Measurements from ENCODE around the gene ASB10. TPM values are rescaled to one million over a fixed set of nuclear protein-coding genes. Genes with fewer than 3 reads are reported as not detected.

The ASB10 gene, protein sequence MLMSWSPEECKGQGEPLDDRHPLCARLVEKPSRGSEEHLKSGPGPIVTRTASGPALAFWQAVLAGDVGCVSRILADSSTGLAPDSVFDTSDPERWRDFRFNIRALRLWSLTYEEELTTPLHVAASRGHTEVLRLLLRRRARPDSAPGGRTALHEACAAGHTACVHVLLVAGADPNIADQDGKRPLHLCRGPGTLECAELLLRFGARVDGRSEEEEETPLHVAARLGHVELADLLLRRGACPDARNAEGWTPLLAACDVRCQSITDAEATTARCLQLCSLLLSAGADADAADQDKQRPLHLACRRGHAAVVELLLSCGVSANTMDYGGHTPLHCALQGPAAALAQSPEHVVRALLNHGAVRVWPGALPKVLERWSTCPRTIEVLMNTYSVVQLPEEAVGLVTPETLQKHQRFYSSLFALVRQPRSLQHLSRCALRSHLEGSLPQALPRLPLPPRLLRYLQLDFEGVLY
- total RNA-seq (2022; extraction: Qiagen RNA extraction; ENCODE audit: low read depth), result not detected in 5 replicates

GRCh38 chr7:151186640-151187408, at the start of gene ASB10:
TSS of gene ASB10 (minus strand) at chr7:151187250. CDS start at chr7:151187130, 120 bp downstream.

GRCh38 chr7:151232091-151232916, 45.3 kb upstream of the ASB10 start, which contains the start of gene CHPF2:
TSS of gene CHPF2 (plus strand) at chr7:151232483. CDS start at chr7:151234012, 1,529 bp downstream.

GRCh38 chr7:151226875-151227782, 40.1 kb upstream of the ASB10 start, which contains the start of gene ABCF2:
TSS of gene ABCF2 (minus strand) at chr7:151227205. CDS start at chr7:151226458, 747 bp downstream.

DNA sequence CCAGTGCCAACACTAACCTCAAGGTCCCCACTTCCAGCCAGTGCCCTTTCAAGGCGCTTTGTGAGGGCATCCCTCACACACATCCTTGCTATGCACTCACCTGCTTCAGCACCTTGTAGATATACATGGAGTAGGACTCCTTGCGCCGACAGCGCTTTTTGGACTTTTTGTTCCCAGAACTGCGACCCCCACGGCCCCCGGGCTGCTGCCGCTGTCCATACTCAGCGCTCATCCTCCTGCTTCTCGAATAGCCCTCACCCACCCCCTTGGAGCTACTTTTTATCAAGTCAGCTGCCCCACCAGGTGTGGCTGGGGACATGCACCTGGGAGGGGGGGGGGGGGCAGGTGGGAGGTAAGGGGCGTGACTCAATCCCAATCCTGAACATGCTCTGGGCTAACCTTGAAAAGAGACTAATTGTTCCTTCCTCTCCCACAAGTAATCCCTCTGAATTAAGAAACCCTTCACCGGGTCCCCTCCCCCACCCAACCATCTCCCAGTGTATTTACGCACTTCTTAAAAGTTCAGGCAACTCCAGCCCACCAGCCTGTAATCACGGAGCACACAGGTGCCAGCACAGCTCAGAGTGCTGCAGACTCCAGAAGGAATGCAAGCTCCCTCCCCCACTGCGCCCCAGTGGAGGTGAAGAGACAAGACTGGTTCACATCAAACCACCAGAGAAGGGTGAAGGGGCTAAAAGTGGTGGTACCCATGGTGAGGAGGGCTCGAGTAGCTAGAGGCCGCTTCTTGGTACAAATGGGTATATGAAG, 23.2 kb upstream of the ASB10 start, which contains the start of gene H2BK1:
H2BK1 (minus strand) TSS at position 402 of the 768 bp plus-strand sequence; CDS start at position 232, 170 bp downstream.

DNA sequence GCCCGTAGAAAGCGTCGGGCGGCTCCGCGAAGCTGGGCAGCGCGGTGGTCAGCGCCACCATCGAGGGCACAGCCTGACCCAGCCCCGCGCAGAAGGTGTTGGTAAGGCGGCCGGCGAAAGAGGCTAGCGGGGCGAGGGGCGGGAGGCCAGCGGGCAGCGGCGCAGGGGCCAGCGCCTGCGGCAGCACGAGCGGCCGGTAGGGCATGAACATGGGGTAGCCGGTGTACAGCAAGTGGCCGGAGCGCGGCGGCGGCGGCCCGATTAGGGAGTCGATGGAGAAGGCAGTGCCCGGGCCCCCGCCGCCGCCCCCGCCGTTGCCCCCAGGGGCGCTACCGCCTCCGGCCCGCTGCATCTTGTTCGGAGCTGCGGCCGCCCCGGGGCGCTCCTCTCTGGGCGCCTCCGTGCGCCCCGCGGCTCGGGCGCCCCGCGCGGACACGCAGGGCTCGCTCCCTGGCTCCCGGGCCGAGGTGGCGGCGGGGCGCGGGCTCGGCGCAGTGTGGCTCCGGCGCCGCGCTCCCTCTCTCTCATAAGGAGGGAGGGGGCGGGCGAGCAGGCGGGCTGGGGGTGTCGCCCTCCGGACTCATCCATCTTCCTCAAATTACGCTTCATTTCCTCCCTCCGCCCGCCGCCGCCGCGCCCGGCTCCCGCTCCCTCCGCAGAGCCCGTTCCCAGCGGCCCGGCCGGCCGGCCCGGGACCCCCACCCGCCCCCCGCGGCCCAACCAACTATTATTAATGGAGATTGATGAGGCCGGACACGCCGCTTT, 19.7 kb downstream of the ASB10 start, which contains the start of gene GBX1:
GBX1 (minus strand) TSS at position 498 of the 765 bp plus-strand sequence; CDS start at position 352, 146 bp downstream.

Other genes starting within 250 kb of the ASB10 start
- 0.40 to 0.52 TPM (median 0.47 TPM) in 5 replicates for gene KCNH2, start 208.9 kb downstream of the ASB10 start, total RNA-seq (2022; extraction: Qiagen RNA extraction; ENCODE audit: low read depth)
- gene NOS3, start 196.2 kb downstream of the ASB10 start, total RNA-seq (2022; extraction: Qiagen RNA extraction; ENCODE audit: low read depth), result 0.18 to 0.47 TPM (median 0.34 TPM) in 5 replicates
- 0.64 to 0.97 TPM (median 0.86 TPM) in 5 replicates for gene ATG9B, start 162.8 kb downstream of the ASB10 start, total RNA-seq (2022; extraction: Qiagen RNA extraction; ENCODE audit: low read depth)
- gene ABCB8, start 158.8 kb downstream of the ASB10 start, total RNA-seq (2022; extraction: Qiagen RNA extraction; ENCODE audit: low read depth), result 38.3 to 53.5 TPM (median 45.1 TPM) in 5 replicates
- gene ASIC3, start 138.7 kb downstream of the ASB10 start, total RNA-seq (2022; extraction: Qiagen RNA extraction; ENCODE audit: low read depth), result 7.6 to 12.8 TPM (median 10.2 TPM) in 5 replicates
- 32.3 to 35.2 TPM (median 33.4 TPM) in 5 replicates for gene CDK5, start 129.4 kb downstream of the ASB10 start, total RNA-seq (2022; extraction: Qiagen RNA extraction; ENCODE audit: low read depth)
- gene SLC4A2, start 127.7 kb downstream of the ASB10 start, total RNA-seq (2022; extraction: Qiagen RNA extraction; ENCODE audit: low read depth), result 195 to 312 TPM (median 291 TPM) in 5 replicates
- 58.0 to 84.2 TPM (median 76.7 TPM) in 5 replicates for gene FASTK, start 106.4 kb downstream of the ASB10 start, total RNA-seq (2022; extraction: Qiagen RNA extraction; ENCODE audit: low read depth)
- gene TMUB1, start 103.8 kb downstream of the ASB10 start, total RNA-seq (2022; extraction: Qiagen RNA extraction; ENCODE audit: low read depth), result 35.5 to 58.8 TPM (median 56.8 TPM) in 5 replicates
- 54.6 to 71.6 TPM (median 67.0 TPM) in 5 replicates for gene AGAP3, start 100.8 kb downstream of the ASB10 start, total RNA-seq (2022; extraction: Qiagen RNA extraction; ENCODE audit: low read depth)
- gene GBX1, start 19.6 kb downstream of the ASB10 start, total RNA-seq (2022; extraction: Qiagen RNA extraction; ENCODE audit: low read depth), result not detected in 5 replicates
- gene H2BK1, start 23.2 kb upstream of the ASB10 start, total RNA-seq (2022; extraction: Qiagen RNA extraction; ENCODE audit: low read depth), result not detected in 5 replicates
- 69.2 to 73.0 TPM (median 70.1 TPM) in 5 replicates for gene ABCF2, start 40.0 kb upstream of the ASB10 start, total RNA-seq (2022; extraction: Qiagen RNA extraction; ENCODE audit: low read depth)
- gene CHPF2, start 45.2 kb upstream of the ASB10 start, total RNA-seq (2022; extraction: Qiagen RNA extraction; ENCODE audit: low read depth), result 39.4 to 53.0 TPM (median 48.5 TPM) in 5 replicates
- gene SMARCD3, start 61.4 kb upstream of the ASB10 start, total RNA-seq (2022; extraction: Qiagen RNA extraction; ENCODE audit: low read depth), result 8.9 to 12.0 TPM (median 11.2 TPM) in 5 replicates
- 37.2 to 52.1 TPM (median 39.9 TPM) in 5 replicates for gene NUB1, start 154.6 kb upstream of the ASB10 start, total RNA-seq (2022; extraction: Qiagen RNA extraction; ENCODE audit: low read depth)
- 0.09 to 0.26 TPM (median 0.15 TPM) in 5 replicates for gene WDR86, start 222.8 kb upstream of the ASB10 start, total RNA-seq (2022; extraction: Qiagen RNA extraction; ENCODE audit: low read depth)

Data from A549 treated with CpdA at 1 μM for 4 hours (cell line).